PFSK-1 (cell line): ENCODE results near the gene CALML4.

Experiments
- FOXP2 ChIP-seq: optimal IDR thresholded peaks from 2 replicates; pipeline ENCODE3; 2011; ENCODE audit warnings: borderline replicate concordance, control low read depth, inconsistent platforms; ENCODE audit not compliant: insufficient read depth; ENCODE audit errors: extremely low read length, extremely low read depth
- POLR2AphosphoS5 ChIP-seq: IDR thresholded peaks from 2 replicates; pipeline ENCODE4 v1.6.1; 2012; ENCODE audit warnings: low read depth, mild to moderate bottlenecking, control low read depth, low read length, moderate library complexity
- REST ChIP-seq, 2 experiments: IDR thresholded peaks; 2 replicates each; pipeline versions ENCODE4 v1.6.1 to v1.8.0; 2011 to 2012; ENCODE audit warnings: low read depth in 2 of 2, low read length in 2 of 2, control low read depth in 1 of 2, inconsistent platforms in 1 of 2, mild to moderate bottlenecking in 1 of 2, moderate library complexity in 1 of 2; ENCODE audit not compliant: insufficient read depth in 1 of 2
- SIN3A ChIP-seq: IDR thresholded peaks from 2 replicates; pipeline ENCODE4 v1.6.1; 2012; ENCODE audit warnings: mild to moderate bottlenecking, low read length, moderate library complexity, borderline replicate concordance; ENCODE audit not compliant: insufficient read depth
- TAF1 ChIP-seq: IDR thresholded peaks from 2 replicates; pipeline ENCODE4 v1.6.1; 2012; ENCODE audit warnings: low read length, control low read depth, borderline replicate concordance; ENCODE audit not compliant: insufficient read depth

Gene CALML4

GRCh38 chr15:68239025-68239424, 33.9 kb upstream of the CALML4 start:
- TF ChIP-seq SIN3A: no peak
- TF ChIP-seq TAF1: no peak
- no peak for TF ChIP-seq FOXP2
- TF ChIP-seq REST (IDR thresholded peaks at IDR 0.05; ENCODE audit: insufficient read depth in 1 of 2, low read depth in 2 of 2, low read length in 2 of 2): no peak
- no peak for TF ChIP-seq POLR2AphosphoS5

- no peak for TF ChIP-seq REST (IDR thresholded peaks at IDR 0.05; ENCODE audit: insufficient read depth in 1 of 2, low read depth in 2 of 2, low read length in 2 of 2)
- no peak for TF ChIP-seq TAF1
- no peak for TF ChIP-seq FOXP2
- no peak for TF ChIP-seq SIN3A
- no peak for TF ChIP-seq POLR2AphosphoS5
These were observed 29.9 kb upstream of the CALML4 start for GRCh38 chr15:68235022-68235421.

GRCh38 chr15:68234060-68234459, 28.9 kb upstream of the CALML4 start:
- TF ChIP-seq POLR2AphosphoS5 (no peak), FOXP2 (no peak), TAF1 (no peak), REST (IDR thresholded peaks at IDR 0.05; ENCODE audit: insufficient read depth in 1 of 2, low read depth in 2 of 2, low read length in 2 of 2) (no peak), SIN3A (no peak)

GRCh38 chr15:68232937-68233336, 27.8 kb upstream of the CALML4 start:
- no peak for TF ChIP-seq REST (IDR thresholded peaks at IDR 0.05; ENCODE audit: insufficient read depth in 1 of 2, low read depth in 2 of 2, low read length in 2 of 2)
- no peak for TF ChIP-seq TAF1
- TF ChIP-seq SIN3A: no peak

GRCh38 chr15:68232449-68232848, 27.3 kb upstream of the CALML4 start:
- TF ChIP-seq REST (IDR thresholded peaks at IDR 0.05; ENCODE audit: insufficient read depth in 1 of 2, low read depth in 2 of 2, low read length in 2 of 2): no peak
- TF ChIP-seq SIN3A: no peak
- TF ChIP-seq POLR2AphosphoS5: no peak
- TF ChIP-seq TAF1: no peak
- TF ChIP-seq FOXP2: no peak
